ENCODE measurements around the gene AMZ1.

Gene AMZ1

GRCh38 chr7:2705371-2706096, 17.5 kb downstream of the AMZ1 start:
- H3K4me1 ChIP-seq (ENCODE audit: insufficient read depth, low read length) = peaks cover 17% of the 10 kb centered on the region
- H3K36me3 ChIP-seq (ENCODE audit: insufficient read depth, low read length) = no peaks in the 10 kb centered on the region
- DNase-seq (no peak), ATAC-seq (ENCODE audit: insufficient read depth, low read depth) (no peak)
- no peaks in the 10 kb centered on the region for H4K20me1 ChIP-seq (ENCODE audit: insufficient read depth, low read length)
- H3K27me3 ChIP-seq (ENCODE audit: insufficient read depth, low read length, poor library complexity) = no peaks in the 10 kb centered on the region
- H3K9me3 ChIP-seq (ENCODE audit: insufficient read depth, low read length, severe bottlenecking) = no peaks in the 10 kb centered on the region
- no peak overlapping the region for H3K9ac ChIP-seq (ENCODE audit: low read depth, low read length)
- peak overlapping the region; percentile 5; the same call in 1 of the 2 replicates for H3K27ac ChIP-seq (ENCODE audit: low read length)
- H3K4me3 ChIP-seq (ENCODE audit: low read depth in 1 of 2, low read length in 2 of 2) = no peak overlapping the region
- TF ChIP-seq CTCF (IDR thresholded peaks at IDR 0.05; ENCODE audit: borderline replicate concordance, extremely low read depth, low read length, poor library complexity, severe bottlenecking) = no peak
- no peak for TF ChIP-seq EZH2 (IDR thresholded peaks at IDR 0.05; ENCODE audit: borderline replicate concordance, low read depth, low read length, severe bottlenecking)
- H2AFZ ChIP-seq (ENCODE audit: low read depth, low read length) = no peak overlapping the region
- no peaks in the 10 kb centered on the region for H3K79me2 ChIP-seq (ENCODE audit: insufficient read depth, low read length)
- no peak overlapping the region for H3K4me2 ChIP-seq (ENCODE audit: insufficient read depth, low read length)

GRCh38 chr7:2706685-2707126, 18.7 kb downstream of the AMZ1 start:
- ATAC-seq (ENCODE audit: insufficient read depth, low read depth) (no peak), DNase-seq (no peak)
- Histone ChIP-seq H3K4me2 (ENCODE audit: insufficient read depth, low read length) (no peak overlapping the region), H2AFZ (ENCODE audit: low read depth, low read length) (no peak overlapping the region), H3K9me3 (ENCODE audit: insufficient read depth, low read length, severe bottlenecking) (no peaks in the 10 kb centered on the region), H3K79me2 (ENCODE audit: insufficient read depth, low read length) (no peaks in the 10 kb centered on the region), H3K9ac (ENCODE audit: low read depth, low read length) (no peak overlapping the region), H3K27me3 (ENCODE audit: insufficient read depth, low read length, poor library complexity) (no peaks in the 10 kb centered on the region), H4K20me1 (ENCODE audit: insufficient read depth, low read length) (peaks cover 5% of the 10 kb centered on the region; the same call in 1 of the 2 replicates), H3K27ac (ENCODE audit: low read length) (no peak overlapping the region), H3K4me3 (ENCODE audit: low read depth in 1 of 2, low read length in 2 of 2) (no peak overlapping the region), H3K4me1 (ENCODE audit: insufficient read depth, low read length) (peaks cover 26% of the 10 kb centered on the region), H3K36me3 (ENCODE audit: insufficient read depth, low read length) (no peaks in the 10 kb centered on the region)
- no peak for TF ChIP-seq EZH2 (IDR thresholded peaks at IDR 0.05; ENCODE audit: borderline replicate concordance, low read depth, low read length, severe bottlenecking)
- TF ChIP-seq CTCF (IDR thresholded peaks at IDR 0.05; ENCODE audit: borderline replicate concordance, extremely low read depth, low read length, poor library complexity, severe bottlenecking) = no peak

- no peaks in the 10 kb centered on the region for H3K27me3 ChIP-seq (ENCODE audit: insufficient read depth, low read length, poor library complexity)
- H3K4me3 ChIP-seq (ENCODE audit: low read depth in 1 of 2, low read length in 2 of 2) = no peak overlapping the region
- H3K27ac ChIP-seq (ENCODE audit: low read length) = no peak overlapping the region
- peaks cover 34% of the 10 kb centered on the region for H3K4me1 ChIP-seq (ENCODE audit: insufficient read depth, low read length)
- no peak overlapping the region for H3K4me2 ChIP-seq (ENCODE audit: insufficient read depth, low read length)
- TF ChIP-seq EZH2 (IDR thresholded peaks at IDR 0.05; ENCODE audit: borderline replicate concordance, low read depth, low read length, severe bottlenecking) (no peak), CTCF (IDR thresholded peaks at IDR 0.05; ENCODE audit: borderline replicate concordance, extremely low read depth, low read length, poor library complexity, severe bottlenecking) (no peak)
- no peak overlapping the region for H2AFZ ChIP-seq (ENCODE audit: low read depth, low read length)
- H4K20me1 ChIP-seq (ENCODE audit: insufficient read depth, low read length) = peaks cover 5% of the 10 kb centered on the region; the same call in 1 of the 2 replicates
- H3K79me2 ChIP-seq (ENCODE audit: insufficient read depth, low read length) = no peaks in the 10 kb centered on the region
- ATAC-seq (ENCODE audit: insufficient read depth, low read depth) (no peak), DNase-seq (no peak)
- H3K36me3 ChIP-seq (ENCODE audit: insufficient read depth, low read length) = no peaks in the 10 kb centered on the region
- H3K9me3 ChIP-seq (ENCODE audit: insufficient read depth, low read length, severe bottlenecking) = no peaks in the 10 kb centered on the region
- H3K9ac ChIP-seq (ENCODE audit: low read depth, low read length) = no peak overlapping the region
Measured at GRCh38 chr7:2707481-2707880, 19.5 kb downstream of the AMZ1 start.
